Activated T-helper 1 cell treated with anti-CD3 and anti-CD28 coated beads, Interleukin-2, amount 50 U/mL, for 16 hours (primary cell): Measurements from ENCODE around the gene F13A1.

Experiments
- DNase-seq, 2 donors: peaks; one replicate each; pipeline ENCODE4 v3.0.0-alpha.2; 2020; ENCODE audit warnings: low read depth in 1 of 2, low spot score in 1 of 2

F13A1 gene

GRCh38 chr6:6319952-6320811 is at the start of gene F13A1:
F13A1 (minus strand) TSS chr6:6320662; CDS start chr6:6318664, 1,998 bp downstream.
- DNase-seq: no peak

GRCh38 chr6:6368684-6369052 is 48.2 kb upstream of the F13A1 start:
- no peak for DNase-seq

DNA sequence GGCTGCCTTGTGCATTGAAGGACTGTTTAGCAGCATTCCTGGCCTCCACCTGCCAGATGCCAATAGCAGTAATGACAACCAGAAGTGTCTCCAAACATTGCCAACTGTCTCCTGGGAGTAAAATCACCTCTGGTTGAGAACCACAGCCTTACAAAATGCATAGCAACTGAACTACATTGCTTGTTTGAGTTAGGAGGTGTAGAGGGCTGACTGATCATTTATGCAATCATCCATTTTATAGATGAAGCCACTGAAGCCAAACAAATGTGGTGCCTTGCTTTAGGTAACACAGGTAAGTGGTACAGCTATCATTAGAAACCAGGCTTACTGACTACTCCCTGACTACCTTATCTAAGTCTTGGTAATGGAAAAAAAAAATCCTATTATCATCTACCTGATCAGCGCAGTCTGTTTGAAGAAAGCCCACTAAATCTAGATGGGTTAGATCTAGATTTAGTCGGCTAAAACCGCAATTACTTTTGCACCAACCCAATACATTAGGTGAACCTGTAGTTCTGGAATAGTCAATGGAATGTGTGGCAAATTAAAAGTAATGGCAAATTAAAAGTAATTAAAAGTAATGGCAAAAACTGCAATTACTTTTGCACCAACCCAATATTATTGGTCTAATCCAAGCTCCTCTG is 47.7 kb upstream of the F13A1 start:
- no peak for DNase-seq

GRCh38 chr6:6366803-6367202 is 46.3 kb upstream of the F13A1 start:
- no peak for DNase-seq

DNA sequence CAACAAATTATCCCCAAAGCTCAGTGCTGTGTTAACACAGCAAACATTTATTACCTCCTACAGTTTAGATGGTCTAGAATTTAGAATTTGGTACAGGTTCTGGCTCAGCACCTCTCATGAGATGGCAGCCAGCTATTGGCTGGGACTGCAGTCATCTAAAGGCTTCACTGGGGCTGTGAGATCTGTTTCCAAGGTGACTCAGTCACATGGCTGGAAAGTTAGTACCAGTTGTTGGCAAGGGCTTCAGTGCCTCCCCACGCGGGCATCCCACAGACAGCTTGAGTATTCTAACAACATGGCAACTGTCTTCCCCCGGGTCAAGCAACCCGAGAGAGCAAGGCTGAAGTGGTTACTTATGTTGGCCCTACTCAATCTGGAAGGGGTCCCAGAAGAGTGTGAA is 44.8 kb upstream of the F13A1 start:
- no peak for DNase-seq

DNA sequence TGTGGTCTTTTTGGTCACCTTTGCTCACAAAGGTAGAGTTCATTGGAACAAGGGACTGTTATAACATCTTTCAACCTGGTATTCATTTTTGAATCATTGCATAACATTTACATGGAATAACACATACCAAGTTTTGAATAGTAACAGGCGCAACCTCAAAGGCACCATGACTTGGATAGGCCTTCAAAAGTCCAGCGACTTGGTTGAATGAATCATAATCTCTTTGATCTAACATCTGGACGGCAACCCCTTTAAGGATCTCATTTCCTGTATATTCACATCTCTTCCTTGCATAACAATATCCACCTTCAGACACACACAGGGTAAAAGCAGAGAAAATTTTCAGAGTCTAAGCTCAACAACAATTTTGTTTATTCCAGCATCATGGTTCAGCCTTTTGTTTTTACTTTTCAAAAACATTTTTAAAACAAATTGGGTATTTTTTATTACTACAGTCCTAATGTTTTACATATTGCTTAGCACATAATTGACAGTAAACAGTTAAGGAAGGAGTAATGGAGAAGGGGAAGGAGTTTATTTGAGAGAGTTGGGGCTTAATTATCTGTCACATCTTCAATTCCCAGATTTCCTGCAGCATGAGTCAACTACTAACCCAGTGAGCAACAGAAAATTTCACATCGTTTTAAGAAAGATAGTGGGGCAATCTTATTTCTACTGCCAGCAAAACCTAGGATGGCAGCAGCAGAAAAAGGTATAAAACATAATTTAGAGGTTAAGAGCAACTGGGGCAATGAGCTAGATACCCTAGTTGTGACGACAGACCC is 41.8 kb upstream of the F13A1 start:
- no peak for DNase-seq

- DNase-seq: no peak
Observed at GRCh38 chr6:6357530-6357929, 37.1 kb upstream of the F13A1 start.

DNA sequence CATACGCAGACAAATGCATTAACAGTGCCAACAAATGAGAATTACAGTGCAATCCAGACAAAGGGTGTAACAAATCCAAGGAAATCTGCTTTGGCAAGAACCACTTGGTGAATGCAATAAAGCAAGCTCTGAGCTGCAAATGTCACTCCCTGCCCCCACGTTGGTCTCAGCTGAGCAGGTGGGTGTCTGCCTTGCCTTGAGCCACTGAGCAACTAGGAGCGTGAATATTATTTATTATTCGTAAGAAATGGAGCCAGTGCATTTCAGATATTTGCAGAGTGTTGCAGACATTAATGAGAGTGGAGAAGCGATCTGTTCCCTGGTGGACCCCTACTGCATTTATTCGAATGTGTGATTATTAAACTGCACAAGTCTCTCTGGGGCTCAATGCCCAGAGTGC is 36.6 kb upstream of the F13A1 start:
- DNase-seq: no peak

GRCh38 chr6:6352772-6353171 is 32.3 kb upstream of the F13A1 start:
- DNase-seq: no peak

GRCh38 chr6:6351511-6352025 is 31.1 kb upstream of the F13A1 start:
- no peak for DNase-seq

DNA sequence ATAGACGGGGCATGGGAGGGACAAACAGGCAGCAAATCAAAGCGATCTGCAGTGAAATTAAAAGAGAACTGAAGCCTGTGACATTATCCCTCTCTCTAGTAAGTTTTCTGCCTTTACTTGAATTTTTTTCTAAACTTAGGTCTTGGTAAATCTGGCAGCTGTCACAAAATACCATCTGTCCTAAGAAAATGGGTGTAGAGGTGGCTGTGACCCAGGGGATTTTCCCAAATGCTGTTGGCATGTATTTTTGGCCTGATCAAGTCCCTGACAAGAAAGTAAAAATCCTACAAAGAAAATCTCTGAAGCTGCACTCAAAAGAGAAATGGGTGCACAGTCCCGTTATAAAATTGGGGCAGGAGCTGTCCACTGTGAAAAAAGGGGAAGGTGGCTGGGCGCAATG is 30.2 kb upstream of the F13A1 start:
- DNase-seq: no peak

DNA sequence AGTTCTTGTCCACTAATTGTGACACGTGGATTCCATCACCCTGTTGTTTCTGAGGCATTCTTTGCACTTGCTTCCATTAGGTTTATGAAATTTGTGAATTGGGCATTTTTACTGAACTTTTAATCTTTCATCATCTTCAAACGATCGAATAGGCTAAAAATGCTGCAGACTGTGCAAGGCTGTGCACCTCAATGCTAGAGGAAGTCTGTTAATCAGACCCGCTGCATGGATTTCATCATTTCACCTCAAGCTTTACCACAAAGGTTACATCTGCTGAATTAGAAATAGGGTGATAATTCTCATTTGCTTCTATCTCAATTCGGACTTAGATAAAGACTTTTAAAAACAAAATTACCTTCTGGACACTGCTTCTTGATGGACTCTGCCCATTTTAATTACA is 27.8 kb upstream of the F13A1 start:
- DNase-seq: no peak

DNA sequence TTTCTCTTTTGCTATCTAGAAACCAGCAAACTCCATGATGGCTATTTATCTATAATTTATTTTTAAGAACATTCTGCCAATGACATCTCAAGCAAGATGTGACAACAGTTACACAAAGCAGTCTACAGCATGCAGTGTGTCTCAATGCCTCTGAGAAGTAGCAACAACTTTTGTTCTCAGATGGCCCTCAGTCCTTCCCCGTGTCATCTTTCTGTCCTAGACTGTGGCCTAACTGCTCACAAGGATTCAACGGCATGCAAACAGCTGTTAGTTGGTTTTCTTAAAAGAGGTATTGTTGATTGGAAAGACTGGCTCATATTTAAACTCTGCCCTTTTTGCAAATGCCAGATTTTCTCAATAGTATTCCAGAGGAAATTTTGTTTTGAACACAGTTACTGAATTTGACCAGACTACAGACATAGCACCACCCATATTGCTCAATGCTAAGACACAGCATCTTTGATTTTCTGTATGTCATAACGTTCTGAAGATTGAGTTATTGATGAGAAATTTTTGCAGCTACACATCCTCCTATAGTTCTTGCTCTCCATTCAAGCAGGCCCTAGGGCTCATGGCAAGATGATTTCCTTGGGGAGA is 26.1 kb upstream of the F13A1 start:
- DNase-seq: no peak

DNA sequence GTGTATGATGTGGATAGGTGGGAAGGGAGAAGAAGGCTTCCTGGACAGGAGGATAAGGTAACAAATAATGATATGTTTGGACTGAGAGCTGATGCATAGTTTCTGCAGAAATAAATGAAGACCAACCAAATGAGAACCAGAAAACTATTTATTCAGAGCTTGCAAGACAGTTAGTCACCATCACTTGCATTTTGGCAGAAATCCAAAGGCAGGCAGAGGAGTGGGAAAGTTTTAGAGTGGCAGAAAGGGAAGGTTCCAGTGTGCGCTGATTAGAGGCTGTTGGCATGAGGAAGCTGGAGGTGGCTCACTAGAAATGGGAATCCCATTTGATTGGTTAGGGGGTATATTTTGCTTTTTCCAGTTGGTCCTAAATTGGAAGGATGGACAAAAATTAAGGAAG is 13.0 kb upstream of the F13A1 start:
- no peak for DNase-seq

GRCh38 chr6:6332811-6333244 is 12.4 kb upstream of the F13A1 start:
- no peak for DNase-seq

GRCh38 chr6:6331946-6332601 is 11.6 kb upstream of the F13A1 start:
- DNase-seq: no peak

- DNase-seq: no peak
Observed at GRCh38 chr6:6331393-6331792, 10.9 kb upstream of the F13A1 start.

DNA sequence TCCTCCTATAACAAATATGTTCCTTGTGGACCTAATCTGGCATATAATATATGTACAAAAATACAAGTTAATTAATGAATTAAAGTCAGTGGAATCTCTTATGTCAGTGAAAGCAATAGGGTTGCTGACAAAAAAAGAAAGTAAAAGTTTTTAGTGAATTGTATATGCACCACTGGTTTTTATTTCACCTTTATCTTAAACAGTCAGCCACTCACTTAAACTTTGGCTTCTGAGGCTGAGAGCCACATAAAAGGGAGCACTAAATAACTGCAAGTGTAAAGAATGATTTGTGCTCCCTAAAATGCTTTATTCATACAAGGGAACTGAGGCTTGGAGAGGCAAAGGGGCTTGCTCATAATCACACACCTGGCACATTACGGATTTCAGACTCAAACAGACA is 9.9 kb upstream of the F13A1 start:
- no peak for DNase-seq

DNA sequence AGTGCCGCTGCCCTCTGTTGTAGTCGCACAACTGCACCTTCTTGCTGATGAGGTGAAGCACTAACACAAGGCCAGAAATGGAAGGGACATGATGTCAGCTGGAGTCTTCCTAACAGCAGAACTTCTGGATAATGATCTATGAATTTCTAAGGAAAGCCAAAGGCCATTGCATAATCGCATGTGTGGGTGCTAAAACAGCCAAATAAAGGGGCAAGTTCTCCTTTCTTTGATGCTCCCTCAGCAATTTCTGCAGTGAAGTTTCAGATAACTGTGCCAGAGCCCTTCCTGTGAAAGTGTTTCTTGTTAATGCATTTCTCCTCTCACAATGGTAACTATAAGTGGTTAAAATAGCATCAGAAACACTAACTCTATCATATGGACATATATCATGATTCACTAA is 8.0 kb upstream of the F13A1 start:
- DNase-seq: no peak

DNA sequence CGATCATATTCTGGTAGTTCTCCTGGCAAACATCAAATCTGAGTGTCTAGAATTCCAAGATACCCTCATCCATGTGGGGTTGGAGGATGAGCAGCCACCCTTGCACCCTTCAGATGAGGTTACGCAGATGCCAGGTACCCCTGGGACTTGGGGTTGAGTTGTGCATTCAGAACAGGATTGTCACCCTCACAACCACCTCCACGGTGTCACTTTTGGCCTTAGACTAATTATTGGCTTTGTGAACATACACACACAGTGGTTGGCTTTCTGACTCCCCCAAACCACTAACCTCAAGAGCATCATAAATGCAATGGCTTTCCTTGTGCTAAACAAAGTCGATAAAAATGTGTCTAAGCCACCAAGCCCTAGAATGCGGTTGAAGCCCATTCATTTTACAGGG is 2.9 kb upstream of the F13A1 start:
- DNase-seq: no peak

DNA sequence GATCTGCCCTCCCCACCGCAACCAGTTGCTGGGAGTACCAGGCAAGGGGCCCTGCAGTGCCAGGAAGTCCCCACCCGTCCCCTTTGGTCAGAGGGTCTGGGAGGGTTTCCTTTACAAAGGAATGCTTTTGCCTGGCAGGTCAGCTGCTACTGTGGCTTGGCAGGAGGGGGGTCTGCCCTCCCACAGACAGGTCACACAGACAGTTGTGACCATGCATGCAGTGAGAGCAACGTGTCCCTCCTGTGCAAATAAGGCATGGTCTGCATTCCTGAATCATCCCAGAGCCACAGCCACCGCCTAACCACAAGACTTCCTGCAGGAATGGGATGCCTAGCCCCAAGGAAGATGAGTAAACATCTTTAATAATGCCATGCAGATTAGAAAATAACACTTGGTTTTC is 439 bp upstream of the F13A1 start:
- no peak for DNase-seq
